Endodermal cell (in vitro differentiated cells): ENCODE results near the gene TPRG1L. TPM values are rescaled to one million over a fixed set of nuclear protein-coding genes. Genes with fewer than 3 reads are reported as not detected.

Experiments
- DNase-seq: peaks from one replicate; pipeline ENCODE4 v3.0.0-alpha.2; 2017
- H3K27ac ChIP-seq: 2 replicates; pipeline ENCODE4 v1.5.1; 2013; ENCODE audit warnings: mild to moderate bottlenecking, low read depth, low read length, moderate library complexity
- H3K27me3 ChIP-seq: 2 replicates; pipeline ENCODE4 v1.6.1; 2013; ENCODE audit warnings: mild to moderate bottlenecking, low read length, moderate library complexity; ENCODE audit not compliant: insufficient read depth, control insufficient read depth, poor library complexity, severe bottlenecking
- H3K36me3 ChIP-seq: 2 replicates; pipeline ENCODE4 v1.7.0; 2013; ENCODE audit warnings: mild to moderate bottlenecking, low read length, moderate library complexity; ENCODE audit not compliant: control insufficient read depth, insufficient read depth
- H3K4me1 ChIP-seq: one replicate; pipeline ENCODE4 v1.7.0; 2013; ENCODE audit warnings: low read length; ENCODE audit not compliant: control insufficient read depth, insufficient read depth
- H3K4me3 ChIP-seq: 2 replicates; pipeline ENCODE4 v1.5.1; 2013; ENCODE audit warnings: mild to moderate bottlenecking, low read length, moderate library complexity
- H3K9ac ChIP-seq: 2 replicates; pipeline ENCODE4 v1.6.1; 2013; ENCODE audit warnings: mild to moderate bottlenecking, low read length, moderate library complexity; ENCODE audit not compliant: poor library complexity, severe bottlenecking; ENCODE audit errors: extremely low read depth
- H3K9me3 ChIP-seq: 2 replicates; pipeline ENCODE4 v1.6.1; 2013; ENCODE audit warnings: mild to moderate bottlenecking, low read length, moderate library complexity; ENCODE audit not compliant: control insufficient read depth
- H3K27ac Mint-ChIP-seq: 2 replicates; pipeline ENCODE4 v1.8.0; 2020; ENCODE audit warnings: mixed read lengths
- H3K27me3 Mint-ChIP-seq: 2 replicates; pipeline ENCODE4 v1.8.0; 2021; ENCODE audit warnings: mild to moderate bottlenecking, mixed read lengths; ENCODE audit not compliant: insufficient read depth
- H3K36me3 Mint-ChIP-seq: 2 replicates; pipeline ENCODE4 v1.8.0; 2020; ENCODE audit warnings: low read depth, mixed read lengths
- H3K4me1 Mint-ChIP-seq: 2 replicates; pipeline ENCODE4 v1.8.0; 2020; ENCODE audit warnings: mixed read lengths
- H3K4me3 Mint-ChIP-seq: 2 replicates; pipeline ENCODE4 v1.8.0; 2020; ENCODE audit warnings: mild to moderate bottlenecking, moderate library complexity, mixed read lengths
- H3K9me3 Mint-ChIP-seq: 2 replicates; pipeline ENCODE4 v1.8.0; 2020; ENCODE audit warnings: mild to moderate bottlenecking, mixed read lengths
- WGBS, 2 experiments: methylation state at CpG; one replicate each; pipeline versions ENCODE4 v1.1.5 to v1.1.7; 2013; ENCODE audit warnings: missing lambda C conversion rate in 2 of 2, mixed read lengths in 1 of 2; ENCODE audit not compliant: insufficient coverage in 1 of 2, insufficient read length in 1 of 2; 5-methylcytosine and 5-hydroxymethylcytosine counted together
- total RNA-seq, 2 donors: library from RNA; stranded (reverse); fragmentation: NEBNext Ultra II Directional in 1 of 2; extraction: Animal tissue kit (Norgen Biotek cat#: 25700) in 1 of 2; gene quantifications; 2 replicates in 1 of 2; 3 replicates in 1 of 2; pipeline ENCODE4 v1.2.1, GENCODE V29; 2021
- TF ChIP-seq, protein P1 (sequence below): fragments of 200-600 bp; sonication (generic); conservative IDR thresholded peaks from 2 replicates; pipeline ENCODE4 v1.5.0; 2021; ENCODE audit warnings: antibody characterized with exemption, mild to moderate bottlenecking

TPRG1L gene
- total RNA-seq, 2 donors from 2014 or later, result 50.4 to 56.4 TPM

DNA sequence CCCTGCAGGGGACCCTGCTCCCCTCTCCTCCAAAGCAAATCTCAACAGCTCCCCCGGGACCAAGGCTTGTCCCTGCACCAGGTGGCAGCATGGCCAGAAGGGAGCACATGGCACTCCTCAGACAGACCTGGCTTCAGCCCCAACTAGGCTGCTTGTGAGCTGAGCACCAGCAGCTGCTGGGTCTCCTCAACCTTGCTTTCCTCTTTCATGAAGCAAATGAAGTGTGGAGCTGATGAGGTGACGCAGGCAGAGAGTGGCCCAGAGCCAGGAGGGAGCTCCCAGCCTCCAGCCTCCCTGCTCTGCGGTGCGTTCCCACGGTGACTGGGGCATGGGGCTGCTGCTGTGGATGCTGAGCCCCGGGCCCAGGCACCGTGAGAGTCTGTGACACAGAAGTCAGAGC, 47.5 kb upstream of the TPRG1L start:
- H3K4me3 ChIP-seq, result no peak overlapping the region
- no peak overlapping the region for H3K27ac Mint-ChIP-seq
- no peak for DNase-seq
- no peaks in the 10 kb centered on the region for H3K27me3 Mint-ChIP-seq
- no peaks in the 10 kb centered on the region for H3K4me1 ChIP-seq
- no peak overlapping the region for H3K27ac ChIP-seq
- no peaks in the 10 kb centered on the region for H3K9me3 ChIP-seq
- H3K4me3 Mint-ChIP-seq, result no peak overlapping the region
- no peaks in the 10 kb centered on the region for H3K36me3 ChIP-seq
- no peak overlapping the region for H3K9ac ChIP-seq
- WGBS, 2 experiments, result 92 to 100% methylated on average over 3 to 7 of the region's 7 CpGs
- H3K9me3 Mint-ChIP-seq, result peaks cover 3% of the 10 kb centered on the region
- no peaks in the 10 kb centered on the region for H3K4me1 Mint-ChIP-seq
- TF ChIP-seq, protein P1, sequence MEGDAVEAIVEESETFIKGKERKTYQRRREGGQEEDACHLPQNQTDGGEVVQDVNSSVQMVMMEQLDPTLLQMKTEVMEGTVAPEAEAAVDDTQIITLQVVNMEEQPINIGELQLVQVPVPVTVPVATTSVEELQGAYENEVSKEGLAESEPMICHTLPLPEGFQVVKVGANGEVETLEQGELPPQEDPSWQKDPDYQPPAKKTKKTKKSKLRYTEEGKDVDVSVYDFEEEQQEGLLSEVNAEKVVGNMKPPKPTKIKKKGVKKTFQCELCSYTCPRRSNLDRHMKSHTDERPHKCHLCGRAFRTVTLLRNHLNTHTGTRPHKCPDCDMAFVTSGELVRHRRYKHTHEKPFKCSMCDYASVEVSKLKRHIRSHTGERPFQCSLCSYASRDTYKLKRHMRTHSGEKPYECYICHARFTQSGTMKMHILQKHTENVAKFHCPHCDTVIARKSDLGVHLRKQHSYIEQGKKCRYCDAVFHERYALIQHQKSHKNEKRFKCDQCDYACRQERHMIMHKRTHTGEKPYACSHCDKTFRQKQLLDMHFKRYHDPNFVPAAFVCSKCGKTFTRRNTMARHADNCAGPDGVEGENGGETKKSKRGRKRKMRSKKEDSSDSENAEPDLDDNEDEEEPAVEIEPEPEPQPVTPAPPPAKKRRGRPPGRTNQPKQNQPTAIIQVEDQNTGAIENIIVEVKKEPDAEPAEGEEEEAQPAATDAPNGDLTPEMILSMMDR, result no peak
- no peaks in the 10 kb centered on the region for H3K27me3 ChIP-seq
- H3K36me3 Mint-ChIP-seq, result peaks cover 11% of the 10 kb centered on the region

DNA sequence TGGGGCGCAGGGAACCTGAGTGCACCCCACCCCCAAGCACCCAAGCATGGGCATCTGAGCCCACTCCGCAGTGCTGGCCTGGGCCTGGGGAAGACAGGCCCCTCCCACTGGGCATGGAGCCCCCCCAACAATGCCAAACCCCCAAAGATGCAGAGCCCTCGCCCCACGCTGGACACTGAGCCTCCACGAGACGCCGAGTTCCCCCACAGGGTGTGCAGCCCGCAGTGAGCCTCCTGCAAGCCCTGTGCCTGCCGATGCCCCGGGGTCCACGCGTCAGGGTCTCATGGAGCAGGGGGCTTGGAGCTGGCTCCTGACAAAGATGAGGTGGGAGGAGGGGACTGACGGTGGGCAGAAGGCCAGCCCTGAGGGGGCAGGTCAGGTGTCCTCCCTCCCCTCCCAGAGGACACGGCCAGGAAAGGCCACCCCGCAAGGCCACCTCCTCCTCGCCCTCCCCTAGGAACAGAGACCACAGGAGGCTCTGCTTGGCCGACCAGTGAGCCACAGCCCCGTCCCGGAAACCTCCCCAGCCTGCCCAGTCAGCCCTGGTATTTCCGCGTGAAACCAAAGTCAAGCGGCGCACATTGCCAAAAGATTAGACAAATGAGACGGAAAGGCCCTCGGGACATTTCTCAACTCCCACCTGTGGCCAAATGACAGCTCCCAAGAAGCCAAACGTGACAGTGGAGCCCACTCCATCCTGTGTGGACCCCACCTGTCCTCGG, 46.9 kb upstream of the TPRG1L start:
- peaks cover 12% of the 10 kb centered on the region for H3K36me3 Mint-ChIP-seq
- Histone ChIP-seq H3K9ac (no peak overlapping the region), H3K36me3 (no peaks in the 10 kb centered on the region), H3K4me1 (no peaks in the 10 kb centered on the region), H3K27ac (no peak overlapping the region), H3K9me3 (no peaks in the 10 kb centered on the region), H3K4me3 (no peak overlapping the region), H3K27me3 (no peaks in the 10 kb centered on the region)
- H3K27me3 Mint-ChIP-seq, result no peaks in the 10 kb centered on the region
- H3K27ac Mint-ChIP-seq, result no peak overlapping the region
- TF ChIP-seq, protein P1, result no peak
- no peak for DNase-seq
- 79 to 85% methylated on average over 5 to 27 of the region's 27 CpGs for WGBS, 2 experiments
- peaks cover 3% of the 10 kb centered on the region for H3K9me3 Mint-ChIP-seq
- no peak overlapping the region for H3K4me3 Mint-ChIP-seq
- H3K4me1 Mint-ChIP-seq, result no peaks in the 10 kb centered on the region

DNA sequence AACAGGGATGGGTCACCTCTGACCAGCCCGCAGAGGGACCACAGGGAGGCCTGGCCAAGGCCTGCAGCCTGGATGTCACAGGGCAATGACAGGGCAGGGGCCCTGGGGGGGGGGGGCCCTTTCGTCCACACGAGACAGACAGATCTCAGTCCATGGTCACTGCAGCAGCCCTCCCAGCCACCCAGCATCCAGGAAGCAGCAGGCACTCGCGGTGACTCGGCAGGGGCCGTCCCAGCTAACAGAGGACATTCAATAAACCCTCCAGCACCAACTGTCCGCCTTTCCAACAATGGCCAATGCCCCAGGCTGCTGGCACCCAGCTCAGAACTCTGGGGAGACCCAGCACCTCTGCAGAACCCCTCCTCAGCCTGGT, 46.4 kb upstream of the TPRG1L start:
- 82 to 93% methylated on average over 6 to 8 of the region's 8 CpGs for WGBS, 2 experiments
- Mint-ChIP-seq H3K9me3 (peaks cover 3% of the 10 kb centered on the region), H3K27me3 (no peaks in the 10 kb centered on the region)

More for the DNA sequence above, 46.4 kb upstream of the TPRG1L start:
- H3K4me1 Mint-ChIP-seq, result no peaks in the 10 kb centered on the region
- no peak overlapping the region for H3K27ac Mint-ChIP-seq
- Histone ChIP-seq H3K9ac (no peak overlapping the region), H3K27ac (no peak overlapping the region), H3K36me3 (no peaks in the 10 kb centered on the region), H3K27me3 (no peaks in the 10 kb centered on the region), H3K4me3 (no peak overlapping the region), H3K4me1 (no peaks in the 10 kb centered on the region), H3K9me3 (no peaks in the 10 kb centered on the region)
- peaks cover 13% of the 10 kb centered on the region for H3K36me3 Mint-ChIP-seq
- H3K4me3 Mint-ChIP-seq, result no peak overlapping the region
- TF ChIP-seq, protein P1, result no peak
- no peak for DNase-seq
